B cell (primary cell): ENCODE results near the gene SFMBT2. TPM values are rescaled to one million over a fixed set of nuclear protein-coding genes. Genes with fewer than 3 reads are reported as not detected.

Source experiments
- ATAC-seq: fragments of 200-7000 bp; cut with Tn5 transposase; one replicate; pipeline ENCODE4 v1.10.0; 2021; ENCODE audit warnings: low read depth, mild to moderate bottlenecking, moderate number of reproducible peaks, moderate library complexity
- CTCF ChIA-PET: fragments of 350-600 bp; sonication (Branson Sonifier 250); formaldehyde crosslinking; loops from one replicate; lab custom pipeline; 2021; ENCODE audit warnings: antibody characterized with exemption, inconsistent platforms; lab: Charles Lee
- POLR2A ChIA-PET: fragments of 350-600 bp; sonication (Branson Sonifier 250); formaldehyde crosslinking; loops from one replicate; lab custom pipeline; 2021; ENCODE audit warnings: antibody characterized with exemption; lab: Charles Lee
- DNase-seq: peaks from one replicate; pipeline ENCODE4 v3.0.0; 2013
- H2AFZ ChIP-seq: 2 replicates; pipeline ENCODE4 v1.6.1; 2012; ENCODE audit warnings: mild to moderate bottlenecking, low read depth, low read length; ENCODE audit not compliant: insufficient read depth, poor library complexity, severe bottlenecking
- H3K27ac ChIP-seq, 2 donors: 1 replicate in 1 of 2; 2 replicates in 1 of 2; pipeline ENCODE4 v1.5.1; 2012 to 2013; ENCODE audit warnings: low read length in 2 of 2, mild to moderate bottlenecking in 2 of 2, moderate library complexity in 1 of 2
- H3K27me3 ChIP-seq, 4 experiments: fragments of 200-600 bp in 1 of 4; sonication (generic) in 1 of 4; replicated peaks in 1 of 4; 1 replicate in 2 of 4; 2 replicates in 2 of 4; pipeline versions ENCODE4 v1.6.1 to v1.7.0; 2013 to 2016; ENCODE audit warnings: low read length in 3 of 4, mild to moderate bottlenecking in 2 of 4, mixed read lengths in 1 of 4, moderate library complexity in 1 of 4; ENCODE audit not compliant: insufficient read depth in 4 of 4, control insufficient read depth in 3 of 4; ENCODE audit errors: control extremely low read depth in 1 of 4
- H3K36me3 ChIP-seq, 2 experiments: replicated peaks in 1 of 2; 1 replicate in 1 of 2; 2 replicates in 1 of 2; pipeline versions ENCODE4 v1.6.1 to v1.7.1; 2013; ENCODE audit warnings: low read length in 1 of 2; ENCODE audit not compliant: insufficient read depth in 2 of 2, control insufficient read depth in 1 of 2; ENCODE audit errors: control extremely low read depth in 1 of 2, extremely low read depth in 1 of 2
- H3K4me1 ChIP-seq, 2 donors: fragments of 200-600 bp in 1 of 2; sonication (generic) in 1 of 2; 1 replicate in 1 of 2; 2 replicates in 1 of 2; pipeline versions ENCODE4 v1.5.1 to v1.6.1; 2013 to 2017; ENCODE audit warnings: low read length in 2 of 2; ENCODE audit not compliant: control insufficient read depth in 2 of 2, insufficient read depth in 2 of 2
- H3K4me2 ChIP-seq: replicated peaks from 2 replicates; pipeline ENCODE3; 2012; ENCODE audit warnings: mild to moderate bottlenecking, low read depth, low read length; ENCODE audit not compliant: poor library complexity, severe bottlenecking
- H3K4me3 ChIP-seq, 5 experiments: fragments of 200-600 bp in 1 of 5; sonication (generic) in 1 of 5; 1 replicate in 3 of 5; 2 replicates in 2 of 5; pipeline versions ENCODE4 v1.5.1 to v1.7.0; 2011 to 2016; ENCODE audit warnings: low read length in 4 of 5, mild to moderate bottlenecking in 4 of 5, low read depth in 2 of 5, control low read depth in 1 of 5, moderate library complexity in 1 of 5; ENCODE audit not compliant: insufficient read depth in 1 of 5; ENCODE audit errors: control extremely low read depth in 1 of 5, extremely low read depth in 1 of 5
- H3K79me2 ChIP-seq: fragments of 200-600 bp; sonication (generic); one replicate; pipeline ENCODE4 v1.6.0; 2016; ENCODE audit warnings: low read length; ENCODE audit not compliant: control insufficient read depth, insufficient read depth
- H3K9ac ChIP-seq: fragments of 200-600 bp; sonication (generic); 2 replicates; pipeline ENCODE4 v1.6.1; 2017; ENCODE audit warnings: mild to moderate bottlenecking, low read length, moderate library complexity
- H3K9me3 ChIP-seq, 3 donors: one replicate each; pipeline versions ENCODE4 v1.6.1 to v1.7.1; 2013; ENCODE audit warnings: low read length in 2 of 3; ENCODE audit not compliant: control insufficient read depth in 2 of 3, insufficient read depth in 1 of 3; ENCODE audit errors: control extremely low read depth in 1 of 3
- H4K20me1 ChIP-seq: 2 replicates; pipeline ENCODE4 v1.6.0; 2012; ENCODE audit warnings: mild to moderate bottlenecking, low read length; ENCODE audit not compliant: insufficient read depth, control insufficient read depth, poor library complexity, severe bottlenecking
- H3K27ac Mint-ChIP-seq: one replicate; pipeline ENCODE4 v1.8.0; 2021; ENCODE audit warnings: mixed read lengths
- H3K27me3 Mint-ChIP-seq: one replicate; pipeline ENCODE4 v1.8.0; 2021; ENCODE audit warnings: mixed read lengths
- H3K4me1 Mint-ChIP-seq: one replicate; pipeline ENCODE4 v1.8.0; 2021; ENCODE audit warnings: mixed read lengths
- H3K4me3 Mint-ChIP-seq: one replicate; pipeline ENCODE4 v1.8.0; 2021; ENCODE audit warnings: mixed read lengths
- H3K9me3 Mint-ChIP-seq: one replicate; pipeline ENCODE4 v1.8.0; 2022; ENCODE audit warnings: mixed read lengths; ENCODE audit not compliant: insufficient read depth
- EZH2 ChIP-seq: IDR thresholded peaks from 2 replicates; pipeline ENCODE4 v1.6.1; 2012; ENCODE audit warnings: borderline replicate concordance, low read depth, mild to moderate bottlenecking, moderate library complexity, low read length; ENCODE audit not compliant: insufficient read depth, poor library complexity, severe bottlenecking
- WGBS: methylation state at CpG from one replicate; pipeline ENCODE4 v1.1.5; 2013; ENCODE audit warnings: missing lambda C conversion rate; ENCODE audit not compliant: insufficient coverage; 5-methylcytosine and 5-hydroxymethylcytosine counted together
- intact Hi-C: fragments of 100-400 bp; cut with micrococcal nuclease; formaldehyde crosslinking; loops from one replicate; pipeline ENCODE4 v1.10.0; 2022
- polyA plus RNA-seq: library from polyadenylated mRNA; depleted of rRNA; stranded (reverse); fragments of >200 nt; gene quantifications from 2 replicates; pipeline ENCODE4 v1.2.3, GENCODE V29; 2012
- total RNA-seq, 2 donors: library from RNA; stranded (reverse); fragments of 120-200 nt in 1 of 2; gene quantifications; 1 replicate in 1 of 2; 2 replicates in 1 of 2; pipeline versions ENCODE4 v1.2.3 to v1.2.4, GENCODE V29; 2013 to 2022
- TF ChIP-seq, protein P1 (sequence below): fragments of 200-600 bp; IDR thresholded peaks from one replicate; pipeline ENCODE4 v1.8.0; 2022; ENCODE audit warnings: antibody characterized with exemption, mild to moderate bottlenecking

SFMBT2 gene
- total and polyA plus RNA-seq, 2 donors (not counting 1 experiment from before 2014, with no cell fraction given): 2.3 to 24.0 TPM

DNA sequence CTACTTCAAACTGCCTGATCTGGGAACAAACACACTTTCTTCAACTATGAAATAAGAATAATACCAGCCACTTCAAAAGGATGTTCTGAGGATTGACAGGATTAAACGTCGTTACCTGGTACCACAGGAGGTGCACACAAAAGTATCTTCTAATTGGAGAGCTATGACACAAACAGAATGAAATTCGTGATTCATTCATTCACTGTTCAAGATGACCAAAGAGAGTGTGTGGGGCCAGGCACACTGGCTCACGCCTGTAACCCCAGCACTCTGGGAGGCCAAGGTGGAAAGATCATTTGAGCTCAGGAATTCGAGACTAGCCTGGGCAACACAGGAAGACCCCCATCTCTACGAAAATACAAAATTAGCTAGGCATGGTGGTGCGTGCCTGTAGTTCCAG, 50.9 kb downstream of the SFMBT2 start:
- no peak for DNase-seq
- ATAC-seq: no peak
- H3K9ac ChIP-seq: no peak overlapping the region
- 92% methylated on average over 4 of the region's 7 CpGs for WGBS
- Mint-ChIP-seq H3K27me3 (no peaks in the 10 kb centered on the region), H3K9me3 (peaks cover 7% of the 10 kb centered on the region), H3K4me1 (no peaks in the 10 kb centered on the region), H3K27ac (no peak overlapping the region), H3K4me3 (no peak overlapping the region)
- H3K36me3 ChIP-seq: peaks cover 0 to 14% of the 10 kb centered on the region in 2 experiments
- peaks cover 0 to 34% (median 19%) of the 10 kb centered on the region in 3 donors for H3K9me3 ChIP-seq
- POLR2A ChIA-PET: no interaction called here
- no peaks in the 10 kb centered on the region for H3K27me3 ChIP-seq
- H4K20me1 ChIP-seq: no peaks in the 10 kb centered on the region
- H3K4me1 ChIP-seq: no peaks in the 10 kb centered on the region
- H3K79me2 ChIP-seq: peaks cover 23% of the 10 kb centered on the region
- TF ChIP-seq EZH2: no peak
- TF ChIP-seq, protein P1, sequence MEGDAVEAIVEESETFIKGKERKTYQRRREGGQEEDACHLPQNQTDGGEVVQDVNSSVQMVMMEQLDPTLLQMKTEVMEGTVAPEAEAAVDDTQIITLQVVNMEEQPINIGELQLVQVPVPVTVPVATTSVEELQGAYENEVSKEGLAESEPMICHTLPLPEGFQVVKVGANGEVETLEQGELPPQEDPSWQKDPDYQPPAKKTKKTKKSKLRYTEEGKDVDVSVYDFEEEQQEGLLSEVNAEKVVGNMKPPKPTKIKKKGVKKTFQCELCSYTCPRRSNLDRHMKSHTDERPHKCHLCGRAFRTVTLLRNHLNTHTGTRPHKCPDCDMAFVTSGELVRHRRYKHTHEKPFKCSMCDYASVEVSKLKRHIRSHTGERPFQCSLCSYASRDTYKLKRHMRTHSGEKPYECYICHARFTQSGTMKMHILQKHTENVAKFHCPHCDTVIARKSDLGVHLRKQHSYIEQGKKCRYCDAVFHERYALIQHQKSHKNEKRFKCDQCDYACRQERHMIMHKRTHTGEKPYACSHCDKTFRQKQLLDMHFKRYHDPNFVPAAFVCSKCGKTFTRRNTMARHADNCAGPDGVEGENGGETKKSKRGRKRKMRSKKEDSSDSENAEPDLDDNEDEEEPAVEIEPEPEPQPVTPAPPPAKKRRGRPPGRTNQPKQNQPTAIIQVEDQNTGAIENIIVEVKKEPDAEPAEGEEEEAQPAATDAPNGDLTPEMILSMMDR: no peak
- intact Hi-C loops: no loop called here
- H2AFZ ChIP-seq: no peak overlapping the region
- CTCF ChIA-PET: no interaction called here
- no peak overlapping the region for H3K4me2 ChIP-seq
- no peak overlapping the region for H3K27ac ChIP-seq
- H3K4me3 ChIP-seq: no peak overlapping the region

DNA sequence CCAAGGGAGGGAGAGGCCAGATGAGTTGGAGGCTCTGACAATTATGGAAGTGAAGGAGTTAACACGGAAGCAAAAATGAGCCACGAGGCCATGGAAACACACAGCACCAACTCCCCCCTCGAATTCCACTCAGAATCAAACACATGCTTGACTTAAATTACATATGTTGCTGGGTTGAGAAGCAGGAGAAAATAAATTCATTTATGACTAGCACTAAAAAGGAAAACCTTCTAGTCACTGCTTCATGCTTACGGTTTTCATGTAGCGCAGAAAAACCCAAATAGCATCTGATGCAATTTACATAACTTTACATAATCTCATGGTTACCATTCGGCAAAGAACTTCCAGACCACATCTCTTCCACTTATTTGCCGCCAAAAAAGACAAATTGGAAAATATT, 51.5 kb downstream of the SFMBT2 start:
- H4K20me1 ChIP-seq: no peaks in the 10 kb centered on the region
- H3K27me3 Mint-ChIP-seq: no peaks in the 10 kb centered on the region
- no peak overlapping the region for H3K4me3 Mint-ChIP-seq
- H3K9ac ChIP-seq: no peak overlapping the region
- H3K4me3 ChIP-seq: no peak overlapping the region
- H3K27ac Mint-ChIP-seq: no peak overlapping the region
- 100% methylated on average over 4 of the region's 7 CpGs for WGBS
- no peaks in the 10 kb centered on the region for H3K4me1 ChIP-seq
- no peaks in the 10 kb centered on the region for H3K4me1 Mint-ChIP-seq
- POLR2A ChIA-PET: no interaction called here
- no peak overlapping the region for H3K4me2 ChIP-seq
- CTCF ChIA-PET: no interaction called here
- no peak overlapping the region for H2AFZ ChIP-seq
- no peak for ATAC-seq
- no peak for DNase-seq
- no peak for TF ChIP-seq EZH2
- TF ChIP-seq, protein P1: no peak
- peaks cover 7% of the 10 kb centered on the region for H3K9me3 Mint-ChIP-seq
- H3K79me2 ChIP-seq: peaks cover 23% of the 10 kb centered on the region
- H3K9me3 ChIP-seq: peaks cover 0 to 31% (median 19%) of the 10 kb centered on the region in 3 donors
- no peak overlapping the region for H3K27ac ChIP-seq
- intact Hi-C loops: no loop called here
- H3K36me3 ChIP-seq: peaks cover 0 to 9% of the 10 kb centered on the region in 2 experiments
- no peaks in the 10 kb centered on the region for H3K27me3 ChIP-seq
